PFSK-1 (cell line): ENCODE data around the gene GIMAP8.

Experiments used
- FOXP2 ChIP-seq: optimal IDR thresholded peaks from 2 replicates; pipeline ENCODE3; 2011; ENCODE audit warnings: borderline replicate concordance, control low read depth, inconsistent platforms; ENCODE audit not compliant: insufficient read depth; ENCODE audit errors: extremely low read length, extremely low read depth
- POLR2AphosphoS5 ChIP-seq: IDR thresholded peaks from 2 replicates; pipeline ENCODE4 v1.6.1; 2012; ENCODE audit warnings: low read depth, mild to moderate bottlenecking, control low read depth, low read length, moderate library complexity
- SIN3A ChIP-seq: IDR thresholded peaks from 2 replicates; pipeline ENCODE4 v1.6.1; 2012; ENCODE audit warnings: mild to moderate bottlenecking, low read length, moderate library complexity, borderline replicate concordance; ENCODE audit not compliant: insufficient read depth
- TAF1 ChIP-seq: IDR thresholded peaks from 2 replicates; pipeline ENCODE4 v1.6.1; 2012; ENCODE audit warnings: low read length, control low read depth, borderline replicate concordance; ENCODE audit not compliant: insufficient read depth
- TF ChIP-seq, protein P1 (sequence below), 2 experiments: IDR thresholded peaks; 2 replicates each; pipeline versions ENCODE4 v1.6.1 to v1.8.0; 2011 to 2012; ENCODE audit warnings: low read depth in 2 of 2, low read length in 2 of 2, control low read depth in 1 of 2, inconsistent platforms in 1 of 2, mild to moderate bottlenecking in 1 of 2, moderate library complexity in 1 of 2; ENCODE audit not compliant: insufficient read depth in 1 of 2

GIMAP8 gene

DNA sequence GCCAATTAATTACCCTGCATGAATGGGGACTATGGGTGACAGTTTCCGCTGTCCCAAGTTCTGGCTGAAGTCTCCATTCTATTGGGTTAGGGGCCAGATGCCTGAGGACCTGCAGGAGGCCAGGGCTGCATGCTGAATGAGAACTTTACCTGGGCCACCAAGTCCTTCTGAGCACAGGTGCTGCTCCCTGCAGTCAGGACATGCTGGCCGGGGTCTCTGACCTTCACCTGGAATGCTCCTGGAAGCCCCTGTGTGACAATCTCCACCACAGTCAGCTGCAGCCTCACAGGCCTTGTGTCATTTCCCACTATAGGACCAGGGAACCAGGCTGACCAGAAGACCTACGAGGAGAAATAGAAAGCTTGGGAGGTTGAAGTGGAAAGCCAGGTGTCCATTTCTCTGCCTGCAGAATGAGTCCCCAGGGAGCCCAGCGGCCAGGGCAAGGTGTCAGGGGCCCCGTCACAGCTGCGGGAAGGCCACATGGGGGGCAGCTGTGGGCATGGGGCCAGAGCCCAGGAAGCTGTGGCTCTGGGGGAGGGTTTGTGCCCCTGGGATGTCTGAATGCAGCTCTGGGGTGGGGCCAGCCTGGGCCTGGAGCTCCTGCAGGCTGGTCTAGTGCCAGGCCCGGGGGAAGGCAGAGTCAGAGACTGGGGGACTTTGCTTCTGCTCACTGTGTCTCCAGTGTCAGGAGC lies 5.6 kb upstream of the GIMAP8 start:
- TF ChIP-seq TAF1 (no peak), FOXP2 (no peak), POLR2AphosphoS5 (no peak), SIN3A (no peak)
- TF ChIP-seq, protein P1, sequence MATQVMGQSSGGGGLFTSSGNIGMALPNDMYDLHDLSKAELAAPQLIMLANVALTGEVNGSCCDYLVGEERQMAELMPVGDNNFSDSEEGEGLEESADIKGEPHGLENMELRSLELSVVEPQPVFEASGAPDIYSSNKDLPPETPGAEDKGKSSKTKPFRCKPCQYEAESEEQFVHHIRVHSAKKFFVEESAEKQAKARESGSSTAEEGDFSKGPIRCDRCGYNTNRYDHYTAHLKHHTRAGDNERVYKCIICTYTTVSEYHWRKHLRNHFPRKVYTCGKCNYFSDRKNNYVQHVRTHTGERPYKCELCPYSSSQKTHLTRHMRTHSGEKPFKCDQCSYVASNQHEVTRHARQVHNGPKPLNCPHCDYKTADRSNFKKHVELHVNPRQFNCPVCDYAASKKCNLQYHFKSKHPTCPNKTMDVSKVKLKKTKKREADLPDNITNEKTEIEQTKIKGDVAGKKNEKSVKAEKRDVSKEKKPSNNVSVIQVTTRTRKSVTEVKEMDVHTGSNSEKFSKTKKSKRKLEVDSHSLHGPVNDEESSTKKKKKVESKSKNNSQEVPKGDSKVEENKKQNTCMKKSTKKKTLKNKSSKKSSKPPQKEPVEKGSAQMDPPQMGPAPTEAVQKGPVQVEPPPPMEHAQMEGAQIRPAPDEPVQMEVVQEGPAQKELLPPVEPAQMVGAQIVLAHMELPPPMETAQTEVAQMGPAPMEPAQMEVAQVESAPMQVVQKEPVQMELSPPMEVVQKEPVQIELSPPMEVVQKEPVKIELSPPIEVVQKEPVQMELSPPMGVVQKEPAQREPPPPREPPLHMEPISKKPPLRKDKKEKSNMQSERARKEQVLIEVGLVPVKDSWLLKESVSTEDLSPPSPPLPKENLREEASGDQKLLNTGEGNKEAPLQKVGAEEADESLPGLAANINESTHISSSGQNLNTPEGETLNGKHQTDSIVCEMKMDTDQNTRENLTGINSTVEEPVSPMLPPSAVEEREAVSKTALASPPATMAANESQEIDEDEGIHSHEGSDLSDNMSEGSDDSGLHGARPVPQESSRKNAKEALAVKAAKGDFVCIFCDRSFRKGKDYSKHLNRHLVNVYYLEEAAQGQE (IDR thresholded peaks at IDR 0.05; ENCODE audit: insufficient read depth in 1 of 2, low read depth in 2 of 2, low read length in 2 of 2), result no peak

DNA sequence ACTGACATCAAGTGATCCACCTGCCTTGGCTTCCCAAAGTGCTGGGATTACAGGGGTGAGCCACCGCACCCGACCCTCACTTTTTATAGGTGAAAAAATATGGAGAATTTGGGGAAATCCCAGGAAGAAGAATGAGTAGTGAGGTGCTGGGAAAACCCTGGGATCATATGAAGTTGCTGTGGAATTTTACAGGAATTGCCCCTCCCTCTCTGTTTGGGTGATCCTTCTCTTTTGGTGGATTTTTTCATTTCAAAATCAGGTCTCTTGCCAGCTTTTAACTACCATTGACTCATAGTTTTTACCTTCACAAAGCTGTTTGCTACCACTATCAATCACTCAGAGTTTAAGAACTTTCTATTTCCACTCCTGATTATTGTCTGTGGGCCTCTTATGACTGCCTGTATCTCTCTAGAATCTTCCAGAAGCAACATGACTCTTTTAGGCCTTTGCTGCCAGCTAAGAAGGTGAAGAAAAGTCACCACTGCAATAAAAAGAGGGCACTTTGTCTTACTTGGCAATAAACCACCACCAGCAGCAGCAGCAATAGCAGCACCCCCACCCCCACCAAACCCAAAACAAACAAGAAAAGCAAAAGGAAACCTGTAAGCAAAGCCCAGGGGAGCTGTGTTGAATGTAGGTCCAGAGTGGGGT lies 4.0 kb upstream of the GIMAP8 start:
- no peak for TF ChIP-seq TAF1
- TF ChIP-seq FOXP2, result no peak
- TF ChIP-seq, protein P1 (IDR thresholded peaks at IDR 0.05; ENCODE audit: insufficient read depth in 1 of 2, low read depth in 2 of 2, low read length in 2 of 2), result no peak
- no peak for TF ChIP-seq POLR2AphosphoS5
- no peak for TF ChIP-seq SIN3A

DNA sequence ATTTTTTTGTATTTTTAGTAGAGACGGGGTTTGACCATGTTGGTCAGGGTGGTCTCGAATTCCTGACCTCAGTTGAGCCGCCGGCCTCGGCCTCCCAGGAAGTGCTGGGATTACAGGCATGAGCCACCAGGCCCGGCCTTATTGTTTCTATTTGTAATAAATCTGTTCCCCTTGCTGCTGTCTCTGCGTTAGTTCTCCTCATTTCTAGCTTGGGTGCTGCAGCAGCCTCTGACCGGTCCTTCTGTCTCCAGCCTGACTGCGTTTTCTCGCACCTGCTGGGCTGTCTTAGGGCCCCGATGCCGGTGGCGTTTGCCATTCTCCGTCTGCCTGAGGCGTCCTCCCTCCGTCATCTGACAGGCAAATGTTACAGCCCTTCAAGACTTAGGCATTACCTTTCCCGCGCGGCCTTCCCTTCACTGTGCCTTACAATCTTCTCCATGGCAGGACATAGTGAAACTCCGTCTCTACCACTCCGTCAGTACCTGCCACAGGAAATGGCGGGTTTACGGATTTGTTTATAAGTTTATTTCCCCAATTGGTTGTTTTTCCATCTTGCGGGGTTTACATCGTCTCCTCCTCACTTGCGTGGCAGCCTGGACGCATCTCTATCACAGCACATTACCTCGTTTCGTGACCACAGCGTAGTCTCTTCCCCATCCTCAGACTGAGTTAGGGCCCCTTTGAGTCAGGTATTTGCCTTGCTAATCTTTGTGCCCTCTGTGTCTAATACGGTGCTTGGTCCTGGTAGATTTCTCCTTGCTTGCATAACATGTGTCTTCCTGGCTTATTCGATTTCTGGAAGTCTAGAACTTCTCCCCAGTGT lies 2.3 kb upstream of the GIMAP8 start:
- TF ChIP-seq FOXP2 (no peak), TAF1 (no peak), POLR2AphosphoS5 (no peak), SIN3A (no peak)
- TF ChIP-seq, protein P1 (IDR thresholded peaks at IDR 0.05; ENCODE audit: insufficient read depth in 1 of 2, low read depth in 2 of 2, low read length in 2 of 2), result no peak

DNA sequence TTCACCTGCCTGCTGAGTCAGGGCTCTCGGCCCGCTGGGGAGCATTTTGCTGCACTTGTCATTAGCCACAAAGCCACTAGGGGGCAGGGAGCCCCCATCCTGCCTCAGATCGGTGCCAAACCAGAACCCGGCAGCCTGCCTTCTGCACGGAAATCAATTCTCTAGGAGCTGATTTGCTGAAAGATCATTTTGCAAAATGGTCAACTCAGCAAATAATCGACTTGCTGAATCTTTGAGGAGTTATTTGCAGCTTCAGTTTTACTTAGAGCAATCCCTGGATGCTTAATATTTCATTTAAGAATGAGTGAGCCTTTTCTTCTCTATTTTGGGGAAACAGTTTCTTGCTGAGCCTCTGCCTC lies 1.7 kb upstream of the GIMAP8 start:
- TF ChIP-seq TAF1 (no peak), POLR2AphosphoS5 (no peak), SIN3A (no peak), FOXP2 (no peak)
- TF ChIP-seq, protein P1 (IDR thresholded peaks at IDR 0.05; ENCODE audit: insufficient read depth in 1 of 2, low read depth in 2 of 2, low read length in 2 of 2), result no peak
